Thymus (tissue), 11 donors: Measurements from ENCODE around the gene NBPF15. TPM values are rescaled to one million over a fixed set of nuclear protein-coding genes. Genes with fewer than 3 reads are reported as not detected.
"Not testable (repeated sequence)": the region's sequence is repeated elsewhere in the genome, so short reads cannot be mapped to it uniquely, and the experiment has no call there.

ENCODE experiments used
- DNase-seq, 9 donors: peaks; one replicate each; pipeline ENCODE4 v3.0.0-alpha.2; 2013; ENCODE audit warnings: low spot score in 9 of 9, low read depth in 6 of 9, missing footprints in 1 of 9
- H3K27ac ChIP-seq, 2 donors: one replicate each; pipeline ENCODE4 v1.5.1; 2013; ENCODE audit warnings: control low read depth in 1 of 2, low read depth in 1 of 2, low read length in 1 of 2, mild to moderate bottlenecking in 1 of 2, moderate library complexity in 1 of 2
- H3K27me3 ChIP-seq, 2 donors: one replicate each; pipeline ENCODE4 v1.5.1; 2013; ENCODE audit warnings: low read length in 1 of 2; ENCODE audit not compliant: control insufficient read depth in 2 of 2, insufficient read depth in 1 of 2
- H3K36me3 ChIP-seq, 2 donors: one replicate each; pipeline ENCODE4 v1.5.1; 2013; ENCODE audit warnings: low read length in 1 of 2, mild to moderate bottlenecking in 1 of 2, moderate library complexity in 1 of 2; ENCODE audit not compliant: control insufficient read depth in 2 of 2, insufficient read depth in 2 of 2
- H3K4me1 ChIP-seq, 2 donors: one replicate each; pipeline ENCODE4 v1.5.1; 2013; ENCODE audit warnings: low read length in 2 of 2; ENCODE audit not compliant: control insufficient read depth in 2 of 2, insufficient read depth in 2 of 2
- H3K4me3 ChIP-seq, 2 donors: one replicate each; pipeline ENCODE4 v1.5.1; 2013; ENCODE audit warnings: low read length in 2 of 2, control low read depth in 1 of 2, mild to moderate bottlenecking in 1 of 2
- H3K9me3 ChIP-seq, 2 donors: one replicate each; pipeline ENCODE4 v1.5.1; 2013; ENCODE audit warnings: low read length in 1 of 2, mild to moderate bottlenecking in 1 of 2; ENCODE audit not compliant: control insufficient read depth in 2 of 2, insufficient read depth in 1 of 2
- WGBS: extraction: QIAGEN DNeasy Blood & Tissue Kit; methylation state at CpG from one replicate; pipeline ENCODE4 v1.1.7; 2013; 5-methylcytosine and 5-hydroxymethylcytosine counted together
- polyA plus RNA-seq: library from polyadenylated mRNA; stranded (reverse); fragments of 200-250 nt; gene quantifications from one replicate; pipeline ENCODE4 v1.2.3, GENCODE V29; 2013
- total RNA-seq: library from RNA; stranded (reverse); fragments of 120-200 nt; gene quantifications from one replicate; pipeline ENCODE4 v1.2.4, GENCODE V29; 2013
- donor health status: healthy.

Gene NBPF15
- total and polyA plus RNA-seq, 2 donors, result 6.1 to 11.6 TPM

DNA sequence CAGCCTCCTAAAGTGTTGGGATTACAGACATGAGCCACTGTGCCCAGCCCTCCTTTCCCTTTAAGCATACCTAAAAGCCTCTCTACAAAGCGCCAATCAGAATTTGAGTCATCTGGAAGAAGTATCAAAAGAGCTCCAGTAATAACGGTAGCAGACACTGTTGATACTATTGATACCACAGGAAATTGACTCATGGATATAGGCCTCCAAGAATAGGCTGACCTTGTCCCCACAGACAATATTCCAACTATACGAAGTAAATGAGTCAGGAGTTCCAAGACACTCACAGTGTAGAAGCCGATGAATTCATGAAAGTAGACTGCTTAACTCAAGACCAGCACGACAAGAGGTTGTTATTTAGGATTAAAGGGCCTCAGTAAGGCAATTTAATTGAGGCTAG, 58.7 kb downstream of the NBPF15 start:
- DNase-seq, H3K4me3 ChIP-seq, H3K27ac ChIP-seq, H3K36me3 ChIP-seq, H3K9me3 ChIP-seq, H3K27me3 ChIP-seq, H3K4me1 ChIP-seq: not testable (repeated sequence)
- WGBS, result 90% methylated on average over 5 of the region's 5 CpGs

DNA sequence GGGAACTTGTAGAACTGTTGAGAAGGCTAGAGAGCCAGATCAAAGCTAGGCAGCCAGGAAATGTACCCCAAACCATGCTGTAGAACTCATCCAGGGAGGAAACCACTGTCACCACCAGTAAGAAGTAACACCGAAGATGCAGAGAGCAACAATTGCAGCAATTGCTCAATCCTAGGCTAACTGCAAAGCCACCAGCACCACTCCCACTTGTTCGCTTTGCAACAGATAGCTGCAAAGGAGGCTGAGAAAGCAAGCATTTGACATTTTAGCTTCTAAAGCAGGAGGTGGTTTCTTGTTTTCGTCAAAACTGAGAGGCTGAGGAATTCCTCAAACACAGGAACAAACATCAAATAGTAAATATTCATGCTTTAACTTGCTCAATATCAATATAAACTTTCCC, 89.8 kb downstream of the NBPF15 start:
- not testable (repeated sequence) for H3K27me3 ChIP-seq, DNase-seq, H3K36me3 ChIP-seq, H3K4me1 ChIP-seq, H3K4me3 ChIP-seq, H3K27ac ChIP-seq, H3K9me3 ChIP-seq
- no CpG with 5 or more reads among the region's 3 CpGs for WGBS

Other genes starting within 250 kb of the NBPF15 start
- not detected for gene PPIAL4E, start 88.0 kb downstream of the NBPF15 start, total RNA-seq
- 0.43 TPM for gene PPIAL4E, start 88.0 kb downstream of the NBPF15 start, polyA plus RNA-seq
- not detected for gene PPIAL4F, start 131.2 kb upstream of the NBPF15 start, total RNA-seq
- not detected for gene PPIAL4F, start 131.2 kb upstream of the NBPF15 start, polyA plus RNA-seq